GM11168 (cell line): ENCODE measurements around the gene RSRC2.
"Not testable (repeated sequence)": the region's sequence is repeated elsewhere in the genome, so short reads cannot be mapped to it uniquely, and the experiment has no call there.

Source experiments
- in situ Hi-C: fragments of 300-500 bp; cut with MboI; formaldehyde crosslinking; loops from one replicate; pipeline ENCODE4 v1.12.0; 2022; ENCODE audit warnings: low sequenced_read_pairs; ENCODE audit not compliant: unreplicated experiment

Gene RSRC2

DNA sequence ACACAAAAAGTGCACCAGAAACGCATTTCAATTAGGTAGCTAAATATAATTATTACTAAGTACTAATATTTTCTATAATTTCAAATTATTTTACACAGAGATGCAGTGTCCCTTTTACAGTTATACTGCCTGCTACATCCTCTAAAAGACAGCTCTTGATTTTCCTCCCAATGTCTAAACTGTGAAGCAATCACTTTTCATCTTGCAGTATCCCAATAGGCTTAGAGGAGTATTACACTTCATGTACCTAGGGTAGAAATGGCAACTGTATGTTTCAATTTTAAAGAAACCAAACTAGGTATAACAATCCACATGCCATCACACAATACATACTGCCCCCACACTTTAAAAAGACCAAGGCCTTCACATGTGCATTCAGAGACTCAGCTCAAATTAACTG lies 7.3 kb downstream of the RSRC2 start:
- in situ Hi-C loops: no loop called here

- in situ Hi-C loops: no loop called here
Measured at GRCh38 chr12:122518908-122519307, 7.8 kb downstream of the RSRC2 start.

DNA sequence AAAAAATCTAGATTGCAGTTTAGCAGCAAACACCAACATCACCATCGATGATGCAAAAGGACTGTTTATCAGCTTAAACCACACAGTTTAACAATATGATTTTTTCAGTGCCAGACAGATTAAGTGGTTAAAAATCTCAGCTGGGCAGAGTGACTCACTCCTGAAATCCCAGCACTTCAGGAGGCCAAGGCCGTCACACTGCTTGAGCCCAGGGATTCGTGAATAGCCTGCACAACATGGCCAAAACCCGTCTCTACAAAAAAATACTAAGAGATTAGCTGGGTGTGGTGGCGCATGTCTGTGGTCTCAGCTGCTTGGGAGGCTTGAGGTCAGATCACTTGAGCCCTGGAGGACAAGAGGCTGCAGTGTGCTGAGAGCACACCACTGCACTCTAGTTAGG lies 8.9 kb downstream of the RSRC2 start:
- in situ Hi-C loops: no loop called here

- in situ Hi-C loops: no loop called here
Measured at GRCh38 chr12:122516544-122517361, 10.0 kb downstream of the RSRC2 start.

- in situ Hi-C loops: no loop called here
Measured at GRCh38 chr12:122515275-122515674, 11.5 kb downstream of the RSRC2 start.

DNA sequence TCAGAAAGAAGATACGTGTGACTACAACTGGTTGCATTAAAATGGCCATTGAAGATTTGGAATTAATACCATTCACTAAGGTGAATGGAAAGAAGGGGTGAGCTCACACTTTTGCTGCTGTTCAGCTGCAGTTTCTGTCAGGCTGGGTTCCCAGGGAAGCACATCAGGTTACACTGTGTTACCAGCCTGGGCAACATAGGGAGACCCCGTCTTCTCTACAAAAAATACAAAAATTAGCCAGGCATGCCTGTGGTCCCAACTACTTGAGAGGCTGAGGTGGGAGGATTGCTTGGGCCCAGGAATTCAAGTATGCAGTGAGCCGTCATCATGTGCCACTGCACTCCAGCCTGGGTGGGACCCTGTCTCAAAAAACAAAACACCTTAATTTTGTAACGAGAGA lies 13.1 kb downstream of the RSRC2 start:
- in situ Hi-C loops: no loop called here

DNA sequence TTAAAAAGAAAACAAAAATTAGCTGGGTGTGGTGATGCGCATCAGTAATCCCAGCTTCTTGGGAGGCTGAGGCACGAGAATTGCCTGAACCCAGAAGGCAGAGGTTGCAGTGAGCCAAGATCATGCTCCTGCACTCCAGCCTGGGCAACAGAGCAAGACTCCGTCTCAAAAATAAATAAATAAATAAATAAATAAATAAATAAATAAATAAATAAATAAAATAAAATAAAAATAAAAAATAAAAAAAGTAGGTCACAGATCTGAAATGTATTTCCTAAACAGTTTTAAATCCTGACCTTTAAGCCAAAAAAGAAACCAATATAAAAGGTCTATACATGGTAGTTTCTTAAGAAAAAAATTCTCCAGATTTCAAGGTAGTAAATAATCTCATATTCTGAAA lies 13.7 kb downstream of the RSRC2 start:
- in situ Hi-C loops: not testable (repeated sequence)

- in situ Hi-C loops: no loop called here
Measured at GRCh38 chr12:122508163-122508562, 18.6 kb downstream of the RSRC2 start.

DNA sequence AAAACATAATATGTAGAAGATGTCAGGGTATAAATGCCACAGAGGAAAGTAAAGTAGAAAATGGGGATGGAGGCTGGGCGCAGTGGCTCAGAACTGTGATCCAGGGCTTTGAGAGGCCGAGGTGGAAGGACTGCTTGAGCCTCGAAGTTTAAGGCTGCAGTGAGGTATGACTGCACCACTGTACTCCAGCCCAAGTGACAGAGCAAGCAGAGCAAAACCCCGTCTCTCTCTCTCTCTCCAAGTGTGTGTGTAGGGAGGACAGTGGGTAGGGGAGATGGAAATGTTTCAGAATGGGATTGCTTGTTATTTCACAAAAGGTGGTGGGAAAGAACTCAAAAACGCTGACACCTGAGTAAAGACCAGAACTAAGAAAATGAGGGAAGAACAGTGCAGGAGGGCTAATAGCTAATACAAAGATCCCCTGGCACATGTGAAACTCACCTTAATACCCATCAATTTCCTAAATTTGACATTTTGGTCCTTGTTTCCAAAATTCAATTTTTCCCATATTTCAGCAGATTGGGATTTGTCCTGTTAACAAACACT lies 20.3 kb downstream of the RSRC2 start:
- in situ Hi-C loops: no loop called here

- in situ Hi-C loops: no loop called here
Measured at GRCh38 chr12:122505419-122506051, 21.2 kb downstream of the RSRC2 start.

DNA sequence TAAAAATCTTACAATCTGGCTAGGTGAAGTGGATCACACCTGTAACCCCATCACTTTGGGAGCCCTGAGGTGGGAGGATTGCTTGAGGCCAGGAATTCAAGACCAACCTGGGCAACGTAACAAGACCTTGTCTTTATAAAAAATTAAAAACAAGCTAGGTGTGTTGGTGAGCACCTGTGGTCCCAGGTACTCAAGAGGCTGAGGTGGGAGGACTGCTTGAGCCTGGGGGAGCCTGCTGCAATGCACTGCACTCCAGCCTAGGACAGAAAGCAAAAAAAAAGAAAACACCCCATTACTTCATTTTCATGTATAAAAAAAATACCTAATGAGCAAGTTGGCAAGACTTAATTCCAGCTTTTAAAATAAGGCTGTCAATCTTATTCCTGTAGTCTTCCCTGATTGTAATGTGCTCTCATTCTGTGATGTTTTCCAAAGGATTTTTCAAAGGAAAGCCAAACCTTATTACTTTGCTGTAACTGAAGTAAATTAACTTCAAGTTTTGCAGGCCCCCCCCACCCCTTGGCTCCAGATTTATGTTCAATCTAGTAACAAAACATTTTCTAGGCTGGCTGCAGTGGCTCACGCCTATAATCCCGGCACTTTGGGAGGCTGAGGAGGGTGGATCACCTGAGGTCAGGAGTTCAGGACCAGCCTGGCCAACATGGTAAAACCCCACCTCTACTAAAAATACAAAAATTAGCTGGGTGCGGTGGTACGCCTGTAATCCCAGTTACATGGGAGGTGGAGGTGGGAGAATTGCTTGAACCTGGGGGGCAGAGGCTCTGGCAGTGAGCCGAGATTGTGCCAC lies 22.7 kb downstream of the RSRC2 start:
- in situ Hi-C loops: no loop called here

GRCh38 chr12:122503147-122503751 lies 23.5 kb downstream of the RSRC2 start:
- in situ Hi-C loops: no loop called here

DNA sequence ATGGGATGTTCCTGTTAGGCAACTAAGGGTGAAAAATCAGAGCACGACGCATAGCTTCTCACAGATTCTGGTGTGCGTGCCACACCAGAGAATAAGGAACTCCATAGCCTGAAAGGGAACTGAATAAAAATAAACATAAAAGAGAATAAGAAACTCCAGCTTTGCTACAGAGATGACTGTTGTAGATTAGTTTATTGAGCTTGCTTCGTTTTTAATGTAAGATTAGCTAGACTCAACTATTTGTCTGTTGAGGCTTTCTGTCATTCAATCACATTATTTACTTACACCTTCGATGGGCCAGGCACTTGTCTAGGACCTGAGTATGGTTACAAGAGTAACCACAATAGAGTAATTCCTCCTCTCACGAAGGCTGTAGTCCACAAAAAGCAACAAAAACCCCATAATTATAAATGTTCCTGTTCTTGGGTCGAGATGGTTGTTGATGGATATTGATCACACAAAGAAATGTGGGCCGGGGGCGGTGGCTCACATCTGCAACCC lies 25.2 kb downstream of the RSRC2 start:
- in situ Hi-C loops: no loop called here

DNA sequence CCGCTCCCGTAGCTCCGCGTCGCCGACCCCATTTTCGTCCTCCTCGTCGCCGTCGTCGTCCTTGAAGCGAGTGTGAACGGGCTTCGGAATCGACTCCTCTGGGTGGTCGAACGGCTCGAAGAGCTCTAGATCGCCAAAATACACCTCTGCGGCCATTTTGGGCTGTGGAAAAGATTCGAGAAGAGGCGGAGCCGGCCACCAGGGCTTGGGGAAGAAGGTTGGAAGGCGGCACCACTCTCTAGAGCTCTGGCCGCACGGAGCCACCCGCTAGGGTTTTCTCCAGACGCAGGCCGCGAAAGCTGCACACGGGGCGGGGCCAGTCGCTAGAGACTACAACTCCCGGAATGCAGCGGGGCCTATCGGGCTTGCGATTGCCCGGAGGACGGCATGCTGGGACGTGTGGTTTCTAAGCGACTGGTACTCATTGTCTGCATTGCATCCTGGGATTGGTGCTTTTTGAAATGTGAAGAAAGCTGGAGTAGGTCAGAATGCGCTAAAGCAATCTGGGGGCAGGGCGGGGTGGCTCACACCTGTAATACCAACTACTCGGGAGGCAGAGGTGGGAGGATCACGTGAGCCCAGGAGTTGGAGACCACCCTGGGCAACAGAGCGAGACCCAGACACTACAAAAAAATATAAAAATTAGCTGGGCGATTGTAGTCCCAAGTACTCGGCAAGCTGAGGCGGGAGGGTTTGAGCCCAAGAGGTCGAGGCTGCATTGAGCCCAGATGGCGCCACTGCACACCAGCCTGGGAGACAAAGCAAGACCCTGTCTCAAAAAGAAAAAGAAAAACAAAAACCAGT lies 25.8 kb downstream of the RSRC2 start, which contains the start of gene ZCCHC8:
ZCCHC8 (minus strand) TSS at position 248 of the 804 bp plus-strand sequence; CDS start at position 156, 92 bp downstream.
- in situ Hi-C loops: no loop called here

GRCh38 chr12:122499991-122500684 lies 26.6 kb downstream of the RSRC2 start:
- in situ Hi-C loops: no loop called here

GRCh38 chr12:122495258-122495657 lies 31.5 kb downstream of the RSRC2 start:
- in situ Hi-C loops: no loop called here

- in situ Hi-C loops: not testable (repeated sequence)
Measured at GRCh38 chr12:122493222-122493621, 33.5 kb downstream of the RSRC2 start.

- in situ Hi-C loops: no loop called here
Measured at GRCh38 chr12:122491991-122492390, 34.7 kb downstream of the RSRC2 start.

GRCh38 chr12:122489038-122489437 lies 37.7 kb downstream of the RSRC2 start:
- in situ Hi-C loops: no loop called here
